GM18870 (cell line): ENCODE measurements around the gene AIP.

Experiments
- ATAC-seq: cut with Tn5 transposase; IDR thresholded peaks from one replicate; pipeline ENCODE4 v1.9.1; 2021; ENCODE audit warnings: moderate library complexity; ENCODE audit not compliant: unreplicated experiment

AIP gene

GRCh38 chr11:67525275-67525976 is 42.6 kb downstream of the AIP start:
- ATAC-seq: no peak

DNA sequence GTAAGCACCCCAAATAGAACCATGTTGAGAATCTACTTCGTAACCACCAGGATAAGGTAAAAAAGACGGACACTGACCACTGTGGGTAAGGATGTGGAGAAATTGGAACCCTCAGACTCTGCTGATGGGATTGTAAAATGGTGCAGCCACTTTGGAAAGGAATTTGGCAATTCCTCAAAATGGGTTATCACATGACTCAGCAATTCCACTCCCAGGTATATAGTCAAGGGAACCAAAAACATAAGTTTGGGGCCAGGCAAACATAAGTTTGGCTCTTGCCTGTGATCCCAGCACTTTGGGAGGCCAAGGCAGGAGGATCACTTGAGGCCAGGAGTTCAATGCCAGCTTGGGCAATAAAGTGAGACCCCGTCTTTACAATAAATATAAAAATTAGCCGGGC is 45.5 kb downstream of the AIP start:
- no peak for ATAC-seq

DNA sequence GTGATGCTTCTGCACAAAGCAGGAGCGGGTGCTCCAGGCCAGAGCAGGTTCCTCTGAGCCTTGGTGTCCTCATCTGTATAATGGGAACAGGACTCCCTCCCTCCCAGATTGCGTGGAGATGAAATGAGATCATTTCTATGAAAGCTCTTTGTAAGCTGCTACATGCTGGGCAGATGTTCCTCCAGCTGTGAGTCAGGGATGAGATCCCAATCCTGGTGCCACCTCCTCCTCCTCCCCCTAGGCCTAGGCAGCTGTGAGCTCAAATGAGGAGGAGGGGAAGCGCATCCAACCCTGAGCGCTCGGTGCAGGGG is 47.4 kb downstream of the AIP start:
- no peak for ATAC-seq

GRCh38 chr11:67532889-67533288 is 50.1 kb downstream of the AIP start:
- ATAC-seq: no peak

- ATAC-seq: no peak
These were observed 51.3 kb downstream of the AIP start for GRCh38 chr11:67534070-67534679.

DNA sequence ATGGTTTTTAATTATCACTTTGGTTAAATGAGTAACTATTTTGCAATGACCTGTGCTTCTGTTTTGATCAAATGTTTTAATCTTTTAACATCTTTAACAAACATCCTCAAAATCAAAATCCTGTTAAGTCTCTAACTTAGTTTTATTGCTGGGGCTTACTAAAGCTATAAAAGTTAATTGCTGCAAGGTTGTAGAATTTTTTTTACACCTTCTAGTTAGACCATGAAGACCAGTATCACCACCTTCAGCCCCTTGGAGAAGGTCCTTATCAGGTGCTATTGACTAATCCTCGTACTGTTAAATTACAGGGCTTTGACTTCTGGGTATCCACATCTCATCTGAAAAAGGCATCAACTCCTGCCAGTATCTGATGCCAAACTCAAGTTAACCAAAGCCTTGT is 52.7 kb downstream of the AIP start:
- no peak for ATAC-seq

DNA sequence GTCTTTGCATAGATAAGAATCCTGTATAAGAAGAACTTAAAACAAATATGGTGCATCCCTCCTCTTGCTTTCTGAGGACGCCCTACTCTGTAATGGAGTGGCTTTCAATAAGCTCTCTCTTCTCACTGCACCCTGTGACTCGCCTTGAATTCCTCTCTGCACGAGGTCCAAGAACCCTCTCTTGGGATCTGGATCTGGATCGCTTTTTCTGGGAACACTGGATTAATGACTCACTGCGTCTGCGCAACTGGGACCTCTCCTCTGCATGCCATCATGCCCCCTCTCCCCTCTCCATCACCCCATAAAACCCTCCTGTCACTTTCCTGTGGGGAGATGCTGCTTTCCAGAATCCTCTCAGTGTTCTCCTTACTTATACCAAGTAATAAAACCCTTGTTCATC is 55.5 kb downstream of the AIP start:
- ATAC-seq: no peak

GRCh38 chr11:67538823-67539505 is 56.1 kb downstream of the AIP start:
- ATAC-seq: no peak

DNA sequence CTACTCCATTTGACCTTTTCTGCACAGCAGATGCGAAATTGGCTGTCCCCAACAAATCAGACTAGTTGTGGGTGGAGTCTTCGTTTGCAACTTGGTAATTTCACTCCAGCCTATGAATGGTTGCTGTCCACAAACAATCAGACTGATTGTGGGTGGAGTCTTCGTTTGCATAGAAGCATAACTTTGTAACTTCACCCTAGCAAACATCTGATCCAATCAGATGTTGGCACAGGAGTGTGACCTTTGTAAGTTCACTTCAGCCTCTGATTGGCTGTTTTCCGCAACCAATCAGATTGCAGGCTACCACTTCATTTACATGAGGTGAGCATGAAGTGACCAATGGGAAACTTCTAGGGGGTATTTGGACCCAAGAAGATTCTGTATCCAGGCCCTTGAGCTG is 56.7 kb downstream of the AIP start:
- ATAC-seq: no peak
